HK-2 (cell line): ENCODE results near the gene CCDC61.

Experiments used
- DNase-seq: peaks from one replicate; pipeline ENCODE4 v3.0.0-alpha.2; 2018; ENCODE audit not compliant: unreplicated experiment

The CCDC61 gene

DNA sequence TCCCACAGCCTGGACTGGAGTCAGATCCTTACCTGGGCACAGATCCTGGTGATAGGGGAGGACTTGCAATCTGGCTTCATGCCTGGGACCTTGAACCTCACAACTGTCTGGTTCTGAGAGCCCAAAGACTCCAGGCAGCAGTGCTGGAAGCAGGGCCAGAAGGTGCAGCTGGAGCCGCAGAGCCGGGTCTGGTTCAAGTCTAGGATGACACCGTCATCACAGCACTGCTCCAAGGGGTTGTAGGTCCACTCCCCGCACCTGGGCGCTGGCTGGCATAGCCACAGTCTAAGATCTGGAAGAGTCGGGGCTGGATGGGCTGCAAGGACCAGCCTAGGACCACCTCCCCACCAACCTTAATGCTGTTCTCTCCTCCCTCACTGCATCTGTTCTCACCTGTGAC, 44.9 kb downstream of the CCDC61 start:
- DNase-seq, result no peak

DNA sequence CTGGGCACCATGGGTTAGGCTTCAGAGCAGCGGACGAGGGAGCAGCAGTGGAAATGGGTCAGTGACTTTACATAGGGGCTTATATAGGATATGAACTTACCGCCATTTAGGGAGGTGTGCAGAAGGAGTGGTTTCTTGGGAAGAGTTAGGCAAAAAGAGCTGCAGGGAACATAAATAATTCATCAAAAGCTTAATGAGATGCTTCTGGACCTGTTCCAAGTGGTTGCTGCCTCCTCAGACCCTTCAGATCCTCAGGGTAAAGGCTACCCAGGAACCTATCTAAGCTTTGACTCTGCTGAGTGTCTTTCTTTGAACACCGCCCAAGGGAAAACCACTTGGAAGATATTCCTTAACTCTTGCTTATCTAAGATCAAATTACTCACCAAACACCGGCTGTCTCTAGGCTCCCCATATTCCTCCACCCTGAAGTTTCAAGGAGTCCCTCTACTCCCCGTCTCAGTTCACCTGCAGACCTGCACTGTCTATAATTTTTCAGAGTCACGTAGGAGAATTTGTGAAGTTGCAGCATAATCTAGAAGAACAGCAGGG, 45.8 kb downstream of the CCDC61 start, which contains the start of gene IGFL4:
TSS of gene IGFL4 (minus strand) at position 51 of the 549 bp plus-strand sequence. CDS start at position 11, 40 bp downstream.
- no peak for DNase-seq

DNA sequence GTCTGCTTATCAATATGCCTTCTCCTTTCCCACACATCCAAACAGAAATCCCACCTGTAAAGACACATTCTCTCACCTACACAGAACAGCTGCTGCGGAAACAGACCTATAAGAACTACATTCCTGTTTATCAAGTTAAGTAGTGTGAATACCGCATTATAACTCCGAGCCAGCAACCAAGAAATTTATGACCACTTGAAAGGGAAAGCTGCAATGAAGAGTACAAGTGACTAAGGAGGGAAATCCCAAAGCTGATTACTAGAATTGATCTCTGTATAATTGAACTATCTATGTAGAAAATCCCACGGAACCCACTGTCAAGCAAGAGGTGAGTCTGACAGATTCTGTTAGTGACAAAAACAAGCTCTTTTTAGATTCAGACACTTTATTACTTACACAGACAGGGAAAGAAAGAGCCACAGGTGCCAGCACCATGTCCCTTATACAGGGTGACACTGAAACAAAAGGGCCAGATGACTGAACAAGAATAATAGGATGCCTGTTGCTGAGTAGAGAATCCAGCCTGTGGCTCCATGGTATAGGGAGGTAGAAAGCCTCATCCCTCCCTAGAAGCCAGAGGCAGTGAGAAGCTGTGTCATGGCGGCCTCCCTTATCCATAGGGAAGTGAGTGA, 47.1 kb downstream of the CCDC61 start:
- DNase-seq, result no peak

GRCh38 chr19:46043519-46043918, 48.3 kb downstream of the CCDC61 start:
- DNase-seq, result no peak

DNA sequence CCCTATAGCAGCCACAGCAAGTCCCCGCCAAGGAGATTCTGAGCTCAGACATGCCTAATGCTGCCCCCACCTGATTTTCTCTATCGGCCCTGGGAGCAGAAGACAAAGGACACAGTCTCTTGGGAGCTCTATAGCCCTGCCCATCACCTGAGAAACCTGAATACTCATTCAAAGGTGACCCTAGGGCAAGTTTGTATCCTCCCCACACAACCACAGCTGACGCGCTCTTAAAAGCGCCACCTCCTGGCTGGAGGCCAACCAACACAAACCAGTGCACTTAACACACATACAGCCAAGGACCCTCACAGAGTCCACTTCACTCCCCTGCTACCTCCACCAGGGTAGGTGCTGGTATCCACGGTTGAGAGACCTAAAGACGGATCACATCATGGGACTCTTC, 54.3 kb downstream of the CCDC61 start:
- no peak for DNase-seq

DNA sequence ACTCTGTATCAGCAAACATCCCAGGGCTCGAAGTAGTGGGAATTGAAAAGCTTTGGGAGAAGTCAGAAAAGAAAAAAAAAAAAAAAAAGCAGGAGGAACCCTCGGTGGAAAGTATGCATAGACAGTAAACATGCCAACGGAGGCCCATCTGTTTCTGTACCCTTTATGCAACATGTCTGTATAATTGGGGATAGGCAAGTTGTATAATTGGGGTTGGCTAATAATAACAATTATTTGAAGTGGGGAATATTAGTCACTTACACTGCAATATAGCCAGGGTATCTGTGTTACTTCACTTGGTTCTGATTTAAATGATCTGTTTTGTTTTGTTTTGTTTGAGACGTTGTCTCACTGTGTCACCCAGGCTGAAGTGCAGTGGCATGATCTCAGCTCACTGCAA, 57.6 kb downstream of the CCDC61 start:
- no peak for DNase-seq

DNA sequence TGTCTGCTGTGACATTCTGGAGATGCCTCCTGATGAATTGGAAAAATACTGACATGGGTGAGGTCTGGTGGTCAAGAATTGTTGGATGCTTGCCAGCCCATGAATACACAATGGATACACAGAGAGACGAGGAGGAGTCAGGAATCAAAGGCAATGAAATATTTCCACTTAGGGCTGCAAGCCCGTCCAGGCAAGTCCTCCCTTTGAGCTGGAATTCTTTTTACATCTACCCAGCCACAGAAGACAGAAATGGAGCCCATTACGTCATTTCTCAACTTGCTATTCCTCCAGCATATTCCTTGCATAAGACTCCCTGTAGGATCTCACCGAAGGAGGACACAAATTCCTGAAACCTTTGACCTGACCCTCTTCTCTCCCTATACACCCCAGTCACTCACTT, 61.3 kb downstream of the CCDC61 start:
- DNase-seq, result no peak

DNA sequence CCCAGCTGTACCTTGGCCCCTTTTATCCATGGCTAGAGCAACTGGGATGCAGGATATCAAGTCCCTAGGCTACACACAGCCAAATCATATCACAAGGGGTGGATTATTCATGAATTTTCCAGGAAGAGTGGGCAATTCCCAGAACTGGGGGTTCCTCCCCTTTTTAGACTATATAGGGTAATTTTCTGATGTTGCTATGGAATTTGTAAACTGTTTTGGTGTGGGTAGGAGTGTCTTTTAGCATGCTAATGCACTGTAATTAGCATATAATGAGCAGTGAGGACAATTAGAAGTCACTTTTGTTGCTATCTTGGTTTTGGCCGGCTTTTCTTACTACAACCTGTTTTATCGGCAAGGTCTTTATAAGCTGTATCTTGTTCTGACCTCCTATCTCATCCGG, 63.5 kb downstream of the CCDC61 start:
- no peak for DNase-seq

GRCh38 chr19:46060012-46060411, 64.7 kb downstream of the CCDC61 start:
- DNase-seq, result no peak

DNA sequence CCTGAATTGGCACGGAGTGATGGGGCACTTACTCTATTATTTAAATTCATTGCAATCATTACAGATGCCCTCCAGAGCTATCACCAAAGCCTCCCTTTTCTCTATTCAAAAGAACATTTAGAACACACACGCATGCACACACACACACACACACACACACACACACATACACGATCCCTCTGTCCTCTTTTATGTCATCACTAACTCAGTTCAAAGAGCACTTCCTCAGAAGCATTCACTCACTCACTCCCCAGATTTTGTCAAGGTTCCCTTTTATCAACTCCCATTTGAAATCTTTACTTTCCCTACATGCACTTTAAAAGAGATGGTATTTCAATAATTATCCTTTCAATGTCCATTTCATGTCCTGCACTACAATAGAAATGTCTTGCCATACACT, 67.9 kb downstream of the CCDC61 start:
- no peak for DNase-seq

DNA sequence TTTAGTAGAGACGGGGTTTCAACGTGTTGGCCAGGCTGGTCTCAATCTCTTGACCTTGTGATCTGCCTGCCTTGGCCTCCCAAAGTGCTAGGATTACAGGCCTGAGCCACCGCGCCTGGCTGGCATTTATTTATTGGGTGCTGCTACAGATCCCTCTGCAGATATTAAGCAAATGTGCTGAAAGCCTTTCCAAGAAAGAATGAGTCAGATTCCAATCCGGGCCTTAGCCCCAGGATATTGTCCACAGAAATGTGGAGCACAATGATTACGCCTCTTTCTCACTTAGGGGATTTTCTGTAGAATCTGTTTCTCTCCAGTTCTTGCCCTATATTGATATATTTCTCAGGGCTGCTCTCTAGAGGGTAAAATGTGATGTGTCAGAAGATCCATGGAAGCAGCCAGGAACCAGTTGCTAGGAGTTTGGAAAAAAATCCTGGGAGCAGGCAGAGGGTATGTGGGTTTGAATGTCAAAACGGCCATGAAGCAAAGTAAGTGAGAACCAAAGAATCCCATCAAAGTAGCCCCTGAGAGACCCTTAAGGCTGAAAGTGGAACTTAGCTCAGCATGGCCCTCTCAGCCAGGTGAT, 70.3 kb downstream of the CCDC61 start:
- no peak for DNase-seq

DNA sequence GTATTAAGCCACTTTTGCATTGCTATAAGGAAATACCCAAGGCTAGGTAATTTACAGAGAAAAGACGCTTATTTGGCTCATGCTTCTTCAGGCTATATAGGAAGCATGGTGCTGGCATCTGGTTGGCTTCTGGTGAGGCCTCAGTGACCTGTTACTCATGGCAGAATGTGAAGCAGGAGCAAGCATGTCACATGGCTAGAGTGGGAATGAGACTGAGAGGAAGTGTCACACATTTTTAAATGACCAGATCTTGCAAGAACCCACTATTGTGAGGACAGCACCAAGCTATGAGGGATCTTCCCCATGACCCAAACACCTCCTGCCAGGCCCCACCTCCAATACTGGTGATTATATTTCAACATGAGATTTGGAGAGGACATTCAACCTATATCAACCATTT, 71.2 kb downstream of the CCDC61 start:
- no peak for DNase-seq

- no peak for DNase-seq
These were observed 72.4 kb downstream of the CCDC61 start for GRCh38 chr19:46067691-46068090.
